Mesodermal cell (in vitro differentiated cells): ENCODE results near the gene USP36.
A peak's percentile ranks its signal among the peaks of the same experiment; 100 is the strongest.

Experiments used
- H3K27ac ChIP-seq: 2 replicates; pipeline ENCODE4 v1.7.0; 2013; ENCODE audit warnings: mild to moderate bottlenecking, low read depth, low read length, moderate library complexity; ENCODE audit not compliant: severe bottlenecking
- H3K36me3 ChIP-seq: 2 replicates; pipeline ENCODE4 v1.7.1; 2013; ENCODE audit warnings: mild to moderate bottlenecking, low read length, moderate library complexity; ENCODE audit not compliant: control insufficient read depth, insufficient read depth
- H3K4me1 ChIP-seq: one replicate; pipeline ENCODE4 v1.7.1; 2013; ENCODE audit warnings: mild to moderate bottlenecking, low read length; ENCODE audit not compliant: insufficient read depth, control insufficient read depth, poor library complexity, severe bottlenecking
- H3K4me3 ChIP-seq: 2 replicates; pipeline ENCODE4 v1.7.0; 2013; ENCODE audit warnings: low read length, control low read depth, mild to moderate bottlenecking; ENCODE audit not compliant: insufficient read depth, poor library complexity, severe bottlenecking; ENCODE audit errors: extremely low read depth
- H3K9me3 ChIP-seq: 2 replicates; pipeline ENCODE4 v1.7.1; 2013; ENCODE audit warnings: mild to moderate bottlenecking, low read length, moderate library complexity; ENCODE audit not compliant: control insufficient read depth
- WGBS, 2 experiments: methylation state at CpG; one replicate each; pipeline ENCODE4 v1.1.5; 2013; ENCODE audit warnings: missing lambda C conversion rate in 2 of 2; ENCODE audit not compliant: insufficient coverage in 2 of 2; 5-methylcytosine and 5-hydroxymethylcytosine counted together

USP36 gene

GRCh38 chr17:78853926-78854394, 13.3 kb upstream of the USP36 start:
- no peak overlapping the region for H3K4me3 ChIP-seq
- WGBS, 2 experiments, result 94 to 96% methylated on average over 5 to 7 of the region's 11 CpGs
- H3K4me1 ChIP-seq, result no peaks in the 10 kb centered on the region

GRCh38 chr17:78852709-78853121, 12.1 kb upstream of the USP36 start:
- Histone ChIP-seq H3K27ac (no peak overlapping the region), H3K4me3 (no peak overlapping the region), H3K9me3 (no peaks in the 10 kb centered on the region), H3K36me3 (peaks cover 18% of the 10 kb centered on the region), H3K4me1 (no peaks in the 10 kb centered on the region)
- WGBS, 2 experiments, result 90 to 98% methylated on average over 16 of the region's 16 CpGs

More at GRCh38 chr17:78853926-78854394, 13.3 kb upstream of the USP36 start:
- Histone ChIP-seq H3K9me3 (no peaks in the 10 kb centered on the region), H3K36me3 (peaks cover 21% of the 10 kb centered on the region), H3K27ac (no peak overlapping the region)

DNA sequence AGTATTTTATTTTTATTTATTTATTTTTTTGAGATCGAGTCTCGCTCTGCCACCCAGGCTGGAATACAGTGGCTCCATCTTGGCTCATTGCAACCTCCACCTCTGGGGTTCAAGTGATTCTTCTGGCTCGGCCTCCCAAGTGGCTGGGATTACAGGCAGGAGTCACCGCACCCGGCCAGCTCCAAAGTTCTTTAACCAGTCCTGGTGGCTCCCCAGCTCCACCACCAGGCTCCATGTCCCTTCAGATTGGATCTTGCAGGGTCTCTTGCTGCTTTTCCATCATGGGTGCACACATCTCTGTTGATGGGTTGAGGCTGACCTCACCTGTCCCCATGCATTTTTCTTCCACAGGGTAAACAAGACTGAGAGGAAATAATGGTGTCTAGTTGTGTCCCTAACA, 8.4 kb upstream of the USP36 start:
- no peak overlapping the region for H3K4me3 ChIP-seq
- H3K4me1 ChIP-seq, result no peaks in the 10 kb centered on the region
- WGBS, 2 experiments, result 93 to 97% methylated on average over 5 of the region's 5 CpGs
- H3K27ac ChIP-seq, result no peak overlapping the region
- peaks cover 8% of the 10 kb centered on the region for H3K36me3 ChIP-seq
- H3K9me3 ChIP-seq, result no peaks in the 10 kb centered on the region

GRCh38 chr17:78847052-78847451, 6.4 kb upstream of the USP36 start:
- Histone ChIP-seq H3K4me3 (no peak overlapping the region), H3K27ac (no peak overlapping the region), H3K4me1 (no peaks in the 10 kb centered on the region), H3K9me3 (no peaks in the 10 kb centered on the region), H3K36me3 (no peaks in the 10 kb centered on the region)
- 60% methylated on average over 1 of the region's 3 CpGs; no CpG with 5 or more reads in 1 of the 2 experiments for WGBS, 2 experiments

DNA sequence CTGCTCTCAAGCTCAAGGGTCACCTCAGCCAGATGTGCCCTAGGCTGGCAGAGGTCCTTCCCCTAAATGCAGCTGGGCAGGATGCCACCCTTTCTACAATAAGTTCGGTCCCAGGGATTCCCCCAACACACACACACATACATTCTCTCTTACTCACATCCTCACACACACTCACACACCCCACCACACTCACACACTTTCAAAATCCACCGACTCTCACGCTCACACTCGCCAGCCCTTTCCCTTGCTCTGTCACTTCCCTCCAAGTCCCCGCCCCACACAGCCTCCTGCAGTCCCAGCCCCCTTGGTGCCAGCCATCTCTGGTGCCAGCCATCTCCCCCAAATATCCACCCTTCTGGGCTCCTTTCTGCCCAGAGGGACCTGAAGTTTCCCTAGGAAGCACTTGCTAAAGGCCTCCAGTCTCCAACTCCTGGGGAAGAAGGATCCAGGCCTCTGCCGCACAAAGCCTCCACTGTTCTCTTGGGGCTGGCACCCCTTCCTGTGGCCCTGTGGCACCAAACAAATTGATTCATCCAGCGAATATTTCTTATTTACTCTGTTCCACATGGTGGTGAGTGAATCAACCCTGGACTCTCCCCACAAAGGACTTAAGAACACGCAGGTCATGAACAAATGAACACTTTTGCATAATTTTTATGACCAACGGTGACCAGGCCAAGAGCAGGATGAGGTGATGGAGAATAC, 3.8 kb upstream of the USP36 start:
- Histone ChIP-seq H3K36me3 (no peaks in the 10 kb centered on the region), H3K9me3 (no peaks in the 10 kb centered on the region), H3K27ac (no peak overlapping the region), H3K4me1 (no peaks in the 10 kb centered on the region), H3K4me3 (no peak overlapping the region)
- WGBS, 2 experiments, result 87 to 92% methylated on average over 6 to 8 of the region's 9 CpGs

GRCh38 chr17:78842881-78843565, 2.4 kb upstream of the USP36 start:
- H3K4me3 ChIP-seq, result no peak overlapping the region
- WGBS, 2 experiments, result 65 to 69% methylated on average over 9 to 10 of the region's 10 CpGs
- H3K4me1 ChIP-seq, result peaks cover 9% of the 10 kb centered on the region
- peaks cover 3% of the 10 kb centered on the region for H3K36me3 ChIP-seq
- no peak overlapping the region for H3K27ac ChIP-seq
- no peaks in the 10 kb centered on the region for H3K9me3 ChIP-seq

DNA sequence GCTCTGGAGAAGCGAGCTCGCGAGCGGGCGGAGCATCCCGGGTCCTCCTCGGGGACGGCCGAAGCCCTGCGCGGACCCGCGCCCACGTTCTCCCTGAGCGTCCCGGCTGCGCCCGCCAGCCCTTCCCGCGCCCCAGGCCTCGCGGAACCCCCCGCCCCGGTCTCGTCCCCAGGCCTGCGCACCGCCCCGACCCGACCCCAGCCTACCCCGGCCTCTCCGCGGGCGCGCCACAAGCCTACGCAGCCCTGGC, 159 bp downstream of the USP36 start:
- H3K27ac ChIP-seq, result peak overlapping the region; percentile 91
- H3K4me3 ChIP-seq, result peak overlapping the region; percentile 83
- 0% methylated on average over 28 to 33 of the region's 35 CpGs for WGBS, 2 experiments
- H3K36me3 ChIP-seq, result peaks cover 27% of the 10 kb centered on the region
- H3K9me3 ChIP-seq, result no peaks in the 10 kb centered on the region
- peaks cover 9% of the 10 kb centered on the region for H3K4me1 ChIP-seq

GRCh38 chr17:78839762-78840529, 668 bp downstream of the USP36 start:
- peaks cover 33% of the 10 kb centered on the region for H3K36me3 ChIP-seq
- H3K4me3 ChIP-seq, result peak overlapping the region; percentile 83
- H3K4me1 ChIP-seq, result peaks cover 9% of the 10 kb centered on the region
- no peaks in the 10 kb centered on the region for H3K9me3 ChIP-seq
- WGBS, 2 experiments, result 1% methylated on average over 47 to 69 of the region's 73 CpGs
- H3K27ac ChIP-seq, result peak overlapping the region; percentile 91

- no peak overlapping the region for H3K27ac ChIP-seq
- 14 to 19% methylated on average over 4 to 9 of the region's 11 CpGs for WGBS, 2 experiments
- peaks cover 38% of the 10 kb centered on the region for H3K36me3 ChIP-seq
- peak overlapping the region; percentile 83 for H3K4me3 ChIP-seq
- H3K9me3 ChIP-seq, result no peaks in the 10 kb centered on the region
- H3K4me1 ChIP-seq, result peaks cover 9% of the 10 kb centered on the region
Observed at GRCh38 chr17:78839235-78839761, 1.3 kb downstream of the USP36 start.

GRCh38 chr17:78838574-78839005, 2.0 kb downstream of the USP36 start:
- Histone ChIP-seq H3K9me3 (no peaks in the 10 kb centered on the region), H3K27ac (no peak overlapping the region), H3K36me3 (peaks cover 45% of the 10 kb centered on the region), H3K4me1 (peaks cover 9% of the 10 kb centered on the region), H3K4me3 (no peak overlapping the region)
- WGBS, 2 experiments, result 92 to 97% methylated on average over 20 of the region's 22 CpGs
